Measurements from ENCODE around the gene SNX25. TPM values are rescaled to one million over a fixed set of nuclear protein-coding genes. Genes with fewer than 3 reads are reported as not detected.

Gene SNX25
- total RNA-seq, 6 experiments from 2014 or later = 8.0 to 13.0 (median 10.5) TPM

DNA sequence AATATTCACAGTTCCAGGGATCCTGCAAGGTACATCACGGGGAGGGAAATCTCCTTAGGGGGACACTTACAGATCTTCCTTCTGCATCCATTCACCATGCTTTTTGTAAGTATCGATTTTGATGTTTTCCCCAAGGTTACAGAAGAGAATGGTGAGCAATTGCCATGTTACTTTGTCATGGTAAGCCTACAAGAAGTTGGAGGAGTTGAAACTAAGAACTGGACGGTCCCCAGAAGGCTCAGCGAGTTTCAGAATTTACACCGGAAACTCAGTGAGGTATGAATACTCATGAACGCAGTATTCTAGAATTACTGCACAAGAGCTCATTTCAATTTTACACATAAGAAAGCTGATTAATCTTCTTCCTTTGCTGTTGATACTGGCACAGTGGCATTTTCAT lies 132.4 kb downstream of the SNX25 start:
- Histone ChIP-seq H3K27ac (no peak overlapping the region), H3K4me1 (no peaks in the 10 kb centered on the region), H3K27me3 (no peaks in the 10 kb centered on the region), H3K4me3 (no peak overlapping the region), H3K36me3 (peaks cover 0 to 5% (median 0%) of the 10 kb centered on the region in 4 donors), H3K9me3 (no peaks in the 10 kb centered on the region)
- TF ChIP-seq, protein P1, sequence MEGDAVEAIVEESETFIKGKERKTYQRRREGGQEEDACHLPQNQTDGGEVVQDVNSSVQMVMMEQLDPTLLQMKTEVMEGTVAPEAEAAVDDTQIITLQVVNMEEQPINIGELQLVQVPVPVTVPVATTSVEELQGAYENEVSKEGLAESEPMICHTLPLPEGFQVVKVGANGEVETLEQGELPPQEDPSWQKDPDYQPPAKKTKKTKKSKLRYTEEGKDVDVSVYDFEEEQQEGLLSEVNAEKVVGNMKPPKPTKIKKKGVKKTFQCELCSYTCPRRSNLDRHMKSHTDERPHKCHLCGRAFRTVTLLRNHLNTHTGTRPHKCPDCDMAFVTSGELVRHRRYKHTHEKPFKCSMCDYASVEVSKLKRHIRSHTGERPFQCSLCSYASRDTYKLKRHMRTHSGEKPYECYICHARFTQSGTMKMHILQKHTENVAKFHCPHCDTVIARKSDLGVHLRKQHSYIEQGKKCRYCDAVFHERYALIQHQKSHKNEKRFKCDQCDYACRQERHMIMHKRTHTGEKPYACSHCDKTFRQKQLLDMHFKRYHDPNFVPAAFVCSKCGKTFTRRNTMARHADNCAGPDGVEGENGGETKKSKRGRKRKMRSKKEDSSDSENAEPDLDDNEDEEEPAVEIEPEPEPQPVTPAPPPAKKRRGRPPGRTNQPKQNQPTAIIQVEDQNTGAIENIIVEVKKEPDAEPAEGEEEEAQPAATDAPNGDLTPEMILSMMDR (IDR thresholded peaks at IDR 0.05) = no peak
- TF ChIP-seq POLR2A (IDR thresholded peaks at IDR 0.05) = no peak
- WGBS (ENCODE audit: insufficient coverage, low coverage, low lambda C conversion rate, missing lambda C conversion rate) = 75% methylated on average over 6 of the region's 6 CpGs
- ATAC-seq = no peak
- DNase-seq = no peak
- intact Hi-C loops (cut with DNase I) = no loop called here

DNA sequence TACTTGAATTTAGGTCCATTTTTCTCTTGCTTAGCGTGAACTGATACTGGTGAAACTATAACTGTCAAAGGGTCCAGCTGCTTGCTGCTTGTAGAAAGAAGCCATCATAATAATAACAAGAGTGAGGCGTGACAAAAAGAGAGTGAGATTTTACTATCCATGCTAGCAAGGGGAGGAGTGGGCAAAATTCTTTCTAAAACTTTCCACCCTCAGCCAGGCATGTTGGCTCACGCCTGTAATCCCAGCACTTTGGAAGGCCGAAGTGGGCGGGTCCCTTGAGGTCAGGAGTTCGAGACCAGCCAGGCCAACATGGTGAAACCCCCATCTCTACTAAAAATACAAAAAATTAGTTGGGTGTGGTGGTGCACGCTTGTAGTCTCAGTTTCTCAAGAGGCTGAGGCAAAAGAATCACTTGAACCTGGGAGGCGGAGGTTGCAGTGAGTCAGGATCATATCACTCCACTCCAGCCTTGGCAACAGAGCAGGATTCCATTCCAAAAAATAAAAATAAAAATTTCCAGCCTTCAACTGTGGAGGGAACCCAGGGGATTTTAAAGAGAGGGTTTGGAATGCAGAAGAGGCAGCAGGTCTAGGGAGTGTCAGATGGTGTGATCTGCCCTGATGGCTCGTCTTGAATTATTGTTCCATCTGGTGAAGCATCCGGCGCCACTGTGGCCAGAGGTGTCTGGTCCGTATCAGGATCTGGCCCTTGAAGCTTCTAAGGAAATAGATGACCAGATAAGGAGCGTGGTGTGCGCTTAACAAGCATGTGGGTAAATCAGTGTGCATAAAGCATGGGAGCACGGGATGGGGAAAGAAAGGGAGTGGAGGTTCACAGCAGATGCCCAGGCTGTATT lies 134.6 kb downstream of the SNX25 start:
- intact Hi-C loops (cut with DNase I) = no loop called here
- H3K4me3 ChIP-seq = no peak overlapping the region
- no peaks in the 10 kb centered on the region for H3K27me3 ChIP-seq
- no peaks in the 10 kb centered on the region for H3K4me1 ChIP-seq
- DNase-seq (no peak), ATAC-seq (no peak)
- TF ChIP-seq, protein P1 (IDR thresholded peaks at IDR 0.05) = no peak
- TF ChIP-seq POLR2A (IDR thresholded peaks at IDR 0.05) = no peak
- H3K36me3 ChIP-seq = peaks cover 0 to 9% (median 0%) of the 10 kb centered on the region in 4 donors
- WGBS (ENCODE audit: insufficient coverage, low coverage, low lambda C conversion rate, missing lambda C conversion rate) = 77% methylated on average over 14 of the region's 15 CpGs
- no peak overlapping the region for H3K27ac ChIP-seq
- no peaks in the 10 kb centered on the region for H3K9me3 ChIP-seq

GRCh38 chr4:185344743-185345538 lies 135.5 kb downstream of the SNX25 start:
- TF ChIP-seq, protein P1 (IDR thresholded peaks at IDR 0.05) = no peak
- TF ChIP-seq POLR2A (IDR thresholded peaks at IDR 0.05) = no peak
- Histone ChIP-seq H3K36me3 (peaks cover 0 to 9% (median 0%) of the 10 kb centered on the region in 4 donors), H3K4me3 (no peak overlapping the region), H3K27me3 (no peaks in the 10 kb centered on the region), H3K9me3 (no peaks in the 10 kb centered on the region), H3K4me1 (no peaks in the 10 kb centered on the region), H3K27ac (no peak overlapping the region)
- intact Hi-C loops (cut with DNase I) = no loop called here
- DNase-seq = no peak
- WGBS (ENCODE audit: insufficient coverage, low coverage, low lambda C conversion rate, missing lambda C conversion rate) = 65% methylated on average over 6 of the region's 6 CpGs
- ATAC-seq = peak in 2 of 4 donors; percentile 38 to 45

- TF ChIP-seq POLR2A (IDR thresholded peaks at IDR 0.05) = no peak
- TF ChIP-seq, protein P1 (IDR thresholded peaks at IDR 0.05) = no peak
- Histone ChIP-seq H3K4me3 (no peak overlapping the region), H3K27me3 (no peaks in the 10 kb centered on the region), H3K9me3 (no peaks in the 10 kb centered on the region), H3K4me1 (no peaks in the 10 kb centered on the region), H3K36me3 (peaks cover 0 to 9% (median 0%) of the 10 kb centered on the region in 4 donors), H3K27ac (no peak overlapping the region)
- intact Hi-C loops (cut with DNase I) = no loop called here
- ATAC-seq (no peak), DNase-seq (no peak)
- WGBS (ENCODE audit: insufficient coverage, low coverage, low lambda C conversion rate, missing lambda C conversion rate) = 94% methylated on average over 14 of the region's 14 CpGs
These were observed 137.7 kb downstream of the SNX25 start for GRCh38 chr4:185346975-185347601.
